DOHH2 (cell line): ENCODE data around the gene CACNA2D2.

Experiments used
- CTCF ChIP-seq: fragments of 200-600 bp; sonication (generic); IDR thresholded peaks from one replicate; pipeline ENCODE4 v1.5.1; 2014; ENCODE audit warnings: antibody characterized with exemption, mild to moderate bottlenecking, low read depth, low read length; ENCODE audit not compliant: poor library complexity, severe bottlenecking
- EZH2phosphoT487 ChIP-seq: fragments of 200-600 bp; sonication (generic); IDR thresholded peaks from 2 replicates; pipeline ENCODE4 v1.6.1; 2017; ENCODE audit warnings: borderline replicate concordance, mild to moderate bottlenecking, antibody characterized with exemption, low read length, moderate library complexity, mixed read lengths

- TF ChIP-seq CTCF (no peak), EZH2phosphoT487 (no peak)
Observed at GRCh38 chr3:50509715-50510114, 6.3 kb upstream of the CACNA2D2 start.
